ENCODE data around the gene BNIPL. TPM values are rescaled to one million over a fixed set of nuclear protein-coding genes. Genes with fewer than 3 reads are reported as not detected.

BNIPL gene
- total RNA-seq, 1 experiment from 2014 or later: 1.2 TPM

DNA sequence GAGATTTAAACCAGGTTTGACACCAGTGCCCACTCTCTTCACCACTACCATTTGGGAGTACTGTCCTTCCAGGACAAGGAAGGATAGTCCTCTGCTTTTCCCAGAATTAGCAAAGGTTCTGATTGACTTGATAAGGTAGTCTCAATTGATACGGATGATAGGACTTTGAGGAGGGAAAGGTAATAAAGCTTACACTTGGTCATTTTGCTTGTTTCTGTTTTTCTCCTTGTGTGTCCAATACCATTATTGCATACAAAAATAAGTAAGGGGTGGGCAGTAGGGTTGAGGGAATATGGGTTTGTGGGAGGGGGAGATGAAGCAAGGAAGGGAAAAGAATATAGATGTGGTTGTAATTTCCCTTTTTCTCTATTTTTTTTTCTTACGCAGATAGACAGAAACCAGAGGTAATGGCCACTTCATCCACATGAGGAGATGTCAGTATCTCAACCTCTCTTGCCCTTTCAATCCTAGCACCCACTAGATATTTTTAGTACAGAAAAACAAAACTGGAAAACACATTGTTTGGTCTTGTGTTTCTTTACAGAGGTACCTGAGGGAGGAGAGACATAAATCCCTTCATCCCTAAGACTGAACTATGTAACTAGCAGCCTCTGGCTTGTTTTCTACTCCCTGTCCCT, 13.8 kb downstream of the BNIPL start:
- Histone ChIP-seq H2AK5ac (ENCODE audit: insufficient read length, low read length) (no peak overlapping the region), H3K4ac (ENCODE audit: low read depth, low read length) (no peak overlapping the region), H3K27me3 (ENCODE audit: insufficient read depth, low read length) (no peaks in the 10 kb centered on the region), H2BK15ac (ENCODE audit: low read depth, low read length) (no peak overlapping the region), H2BK20ac (ENCODE audit: low read depth, low read length, poor library complexity, severe bottlenecking) (no peak overlapping the region), H3K27ac (ENCODE audit: insufficient read length, low read depth, low read length) (no peak overlapping the region), H4K8ac (replicated peaks; ENCODE audit: insufficient read length, low read depth, low read length) (no peak overlapping the region), H3T11ph (ENCODE audit: low read length) (no peak overlapping the region), H2AFZ (ENCODE audit: low read length) (no peak overlapping the region), H3K9me3 (ENCODE audit: control insufficient read depth, low read depth, low read length) (no peaks in the 10 kb centered on the region), H3K79me2 (ENCODE audit: insufficient read depth, low read length) (no peaks in the 10 kb centered on the region), H4K5ac (ENCODE audit: insufficient read length, low read depth, low read length) (no peak overlapping the region), H2BK120ac (ENCODE audit: low read depth, low read length, poor library complexity, severe bottlenecking) (no peak overlapping the region), H3K18ac (ENCODE audit: insufficient read length, low read depth, low read length) (no peak overlapping the region), H3K14ac (ENCODE audit: insufficient read depth, low read length) (no peak overlapping the region), H3K23ac (ENCODE audit: insufficient read length, low read depth, low read length) (no peak overlapping the region), H2BK12ac (ENCODE audit: insufficient read length, low read depth, low read length) (no peak overlapping the region), H3K56ac (ENCODE audit: insufficient read length, low read depth, low read length) (no peak overlapping the region), H3K79me1 (ENCODE audit: insufficient read depth, low read depth, low read length, poor library complexity, severe bottlenecking) (no peaks in the 10 kb centered on the region), H2BK5ac (ENCODE audit: insufficient read length, low read length) (no peak overlapping the region), H3K4me1 (ENCODE audit: insufficient read depth, low read length) (no peaks in the 10 kb centered on the region; the same call in 1 of the 2 replicates), H4K91ac (ENCODE audit: insufficient read length, low read depth, low read length) (no peak overlapping the region), H3K9ac (ENCODE audit: extremely low read depth, insufficient read length, low read length) (no peak overlapping the region), H4K20me1 (ENCODE audit: control insufficient read depth, insufficient read depth, insufficient read length) (no peaks in the 10 kb centered on the region), H3K4me2 (ENCODE audit: insufficient read depth, insufficient read length, low read length) (no peak overlapping the region), H3K23me2 (ENCODE audit: insufficient read length, low read depth, low read length, poor library complexity, severe bottlenecking) (peaks cover 4% of the 10 kb centered on the region)
- Mint-ChIP-seq H3K9me3 (no peaks in the 10 kb centered on the region), H3K4me3 (peak overlapping the region in 1 of 2 experiments; percentile 53; a peak in 2 of 5 replicates), H3K4me1 (peaks cover 17 to 19% of the 10 kb centered on the region in 2 experiments), H3K27me3 (ENCODE audit: low read depth) (no peaks in the 10 kb centered on the region), H3K27ac (peak overlapping the region in 1 of 3 experiments; percentile 61; a peak in 1 of 7 replicates), H3K36me3 (ENCODE audit: insufficient read depth in 1 of 3, low read depth in 3 of 3) (peaks cover 9 to 41% (median 34%) of the 10 kb centered on the region in 3 experiments; a peak in 6 of 7 replicates)
- DNase-seq: no peak
- TF ChIP-seq, protein P1, sequence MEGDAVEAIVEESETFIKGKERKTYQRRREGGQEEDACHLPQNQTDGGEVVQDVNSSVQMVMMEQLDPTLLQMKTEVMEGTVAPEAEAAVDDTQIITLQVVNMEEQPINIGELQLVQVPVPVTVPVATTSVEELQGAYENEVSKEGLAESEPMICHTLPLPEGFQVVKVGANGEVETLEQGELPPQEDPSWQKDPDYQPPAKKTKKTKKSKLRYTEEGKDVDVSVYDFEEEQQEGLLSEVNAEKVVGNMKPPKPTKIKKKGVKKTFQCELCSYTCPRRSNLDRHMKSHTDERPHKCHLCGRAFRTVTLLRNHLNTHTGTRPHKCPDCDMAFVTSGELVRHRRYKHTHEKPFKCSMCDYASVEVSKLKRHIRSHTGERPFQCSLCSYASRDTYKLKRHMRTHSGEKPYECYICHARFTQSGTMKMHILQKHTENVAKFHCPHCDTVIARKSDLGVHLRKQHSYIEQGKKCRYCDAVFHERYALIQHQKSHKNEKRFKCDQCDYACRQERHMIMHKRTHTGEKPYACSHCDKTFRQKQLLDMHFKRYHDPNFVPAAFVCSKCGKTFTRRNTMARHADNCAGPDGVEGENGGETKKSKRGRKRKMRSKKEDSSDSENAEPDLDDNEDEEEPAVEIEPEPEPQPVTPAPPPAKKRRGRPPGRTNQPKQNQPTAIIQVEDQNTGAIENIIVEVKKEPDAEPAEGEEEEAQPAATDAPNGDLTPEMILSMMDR (conservative IDR thresholded peaks at IDR 0.05): no peak
- WGBS (ENCODE audit: extremely low coverage, insufficient read length, low lambda C conversion rate): no CpG with 5 or more reads among the region's 2 CpGs

Measured in H9 (cell line).